NOMO-1 treated with dmso at 0.1 percent for 144 hours (cell line): ENCODE data around the gene YARS2.

Experiments used
- DNase-seq: peaks from one replicate; lab custom pipeline; 2025; ENCODE audit not compliant: unreplicated experiment; lab: John Stamatoyannopoulos, UW

Gene YARS2

GRCh38 chr12:32755654-32756475, at the start of gene YARS2:
YARS2 (minus strand) TSS chr12:32755897; CDS start chr12:32755874, 23 bp downstream.
- DNase-seq, result peak; percentile 87

- DNase-seq, result no peak
These were observed 48.6 kb upstream of the YARS2 start for GRCh38 chr12:32804301-32804700.

GRCh38 chr12:32801269-32801980, 45.7 kb upstream of the YARS2 start:
- no peak for DNase-seq

- no peak for DNase-seq
These were observed 38.6 kb upstream of the YARS2 start for GRCh38 chr12:32794281-32794680.

GRCh38 chr12:32789916-32790315, 34.2 kb upstream of the YARS2 start:
- DNase-seq, result no peak

- no peak for DNase-seq
These were observed 33.7 kb upstream of the YARS2 start for GRCh38 chr12:32789446-32789845.

- DNase-seq, result no peak
These were observed 32.7 kb upstream of the YARS2 start for GRCh38 chr12:32788405-32788804.

- DNase-seq, result no peak
These were observed 29.9 kb upstream of the YARS2 start for GRCh38 chr12:32785557-32785956.

- DNase-seq, result no peak
These were observed 27.3 kb upstream of the YARS2 start for GRCh38 chr12:32783029-32783428.

- no peak for DNase-seq
These were observed 24.4 kb upstream of the YARS2 start for GRCh38 chr12:32780071-32780470.

GRCh38 chr12:32777691-32778175, 22.0 kb upstream of the YARS2 start:
- no peak for DNase-seq

- no peak for DNase-seq
These were observed 21.5 kb upstream of the YARS2 start for GRCh38 chr12:32777159-32777558.

GRCh38 chr12:32776258-32776657, 20.6 kb upstream of the YARS2 start:
- no peak for DNase-seq

GRCh38 chr12:32773691-32774090, 18.0 kb upstream of the YARS2 start:
- no peak for DNase-seq

- DNase-seq, result no peak
These were observed 14.4 kb upstream of the YARS2 start for GRCh38 chr12:32770141-32770540.

- DNase-seq, result no peak
These were observed 12.8 kb upstream of the YARS2 start for GRCh38 chr12:32768518-32768917.

- DNase-seq, result no peak
These were observed 10.2 kb upstream of the YARS2 start for GRCh38 chr12:32765906-32766305.

- DNase-seq, result peak; percentile 70
These were observed 6.0 kb upstream of the YARS2 start for GRCh38 chr12:32761716-32762115.

- DNase-seq, result no peak
These were observed 1.5 kb upstream of the YARS2 start for GRCh38 chr12:32757157-32757556.

- DNase-seq, result no peak
These were observed 874 bp upstream of the YARS2 start for GRCh38 chr12:32756476-32757066.

- peak; percentile 65 for DNase-seq
These were observed 545 bp downstream of the YARS2 start for GRCh38 chr12:32755051-32755653.
